DMS 273 (cell line): ENCODE results near the gene NPY2R.

Experiments
- DNase-seq: peaks from one replicate; lab custom pipeline; 2025; ENCODE audit not compliant: unreplicated experiment; lab: John Stamatoyannopoulos, UW

The NPY2R gene, protein sequence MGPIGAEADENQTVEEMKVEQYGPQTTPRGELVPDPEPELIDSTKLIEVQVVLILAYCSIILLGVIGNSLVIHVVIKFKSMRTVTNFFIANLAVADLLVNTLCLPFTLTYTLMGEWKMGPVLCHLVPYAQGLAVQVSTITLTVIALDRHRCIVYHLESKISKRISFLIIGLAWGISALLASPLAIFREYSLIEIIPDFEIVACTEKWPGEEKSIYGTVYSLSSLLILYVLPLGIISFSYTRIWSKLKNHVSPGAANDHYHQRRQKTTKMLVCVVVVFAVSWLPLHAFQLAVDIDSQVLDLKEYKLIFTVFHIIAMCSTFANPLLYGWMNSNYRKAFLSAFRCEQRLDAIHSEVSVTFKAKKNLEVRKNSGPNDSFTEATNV

DNA sequence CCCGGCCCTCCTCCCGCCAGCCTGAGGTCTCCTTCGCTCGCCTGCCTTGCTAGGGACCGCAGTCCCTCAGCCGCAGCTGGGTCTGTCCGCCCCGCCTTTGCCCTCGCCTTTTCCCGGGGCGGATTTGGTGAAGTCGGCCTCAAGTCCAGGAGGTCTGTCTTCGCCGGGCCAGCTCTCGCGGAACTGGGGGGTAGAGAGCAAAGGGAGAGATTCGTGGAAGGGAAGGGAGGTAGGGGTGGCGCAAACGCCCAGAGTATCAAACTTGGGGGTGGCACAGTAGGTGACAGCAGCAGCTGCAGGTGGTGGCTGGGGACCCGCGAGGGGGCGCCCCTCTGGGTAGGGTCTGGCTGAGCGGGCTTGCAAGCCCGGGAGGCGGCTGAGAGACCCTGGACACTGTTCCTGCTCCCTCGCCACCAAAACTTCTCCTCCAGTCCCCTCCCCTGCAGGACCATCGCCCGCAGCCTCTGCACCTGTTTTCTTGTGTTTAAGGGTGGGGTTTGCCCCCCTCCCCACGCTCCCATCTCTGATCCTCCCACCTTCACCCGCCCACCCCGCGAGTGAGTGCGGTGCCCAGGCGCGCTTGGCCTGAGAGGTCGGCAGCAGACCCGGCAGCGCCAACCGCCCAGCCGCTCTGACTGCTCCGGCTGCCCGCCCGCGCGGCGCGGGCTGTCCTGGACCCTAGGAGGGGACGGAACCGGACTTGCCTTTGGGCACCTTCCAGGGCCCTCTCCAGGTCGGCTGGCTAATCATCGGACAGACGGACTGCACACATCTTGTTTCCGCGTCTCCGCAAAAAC is at the start of gene NPY2R:
NPY2R (plus strand) TSS at position 379 of the 797 bp plus-strand sequence. CDS start 5,304 bp downstream, outside the sequence.
- no peak for DNase-seq

DNA sequence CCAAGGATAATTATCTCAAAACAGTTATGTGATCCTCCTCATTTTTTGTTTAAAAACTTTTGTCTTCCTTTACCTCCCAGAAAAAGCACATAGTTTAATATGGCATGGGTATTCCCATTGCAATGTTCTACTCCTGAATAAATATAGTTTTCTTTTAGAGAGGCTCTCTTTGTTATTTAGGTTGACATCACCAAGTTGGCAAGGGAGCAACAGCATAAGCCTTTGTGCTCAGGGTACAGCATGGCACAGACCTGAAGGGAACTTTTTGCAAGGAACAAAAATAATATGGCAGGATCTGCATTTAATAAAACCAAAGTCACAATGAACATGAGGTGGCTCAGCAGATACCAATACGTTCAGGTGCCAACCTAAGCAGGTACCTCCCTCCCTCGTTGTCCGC is 47.1 kb upstream of the NPY2R start:
- no peak for DNase-seq

DNA sequence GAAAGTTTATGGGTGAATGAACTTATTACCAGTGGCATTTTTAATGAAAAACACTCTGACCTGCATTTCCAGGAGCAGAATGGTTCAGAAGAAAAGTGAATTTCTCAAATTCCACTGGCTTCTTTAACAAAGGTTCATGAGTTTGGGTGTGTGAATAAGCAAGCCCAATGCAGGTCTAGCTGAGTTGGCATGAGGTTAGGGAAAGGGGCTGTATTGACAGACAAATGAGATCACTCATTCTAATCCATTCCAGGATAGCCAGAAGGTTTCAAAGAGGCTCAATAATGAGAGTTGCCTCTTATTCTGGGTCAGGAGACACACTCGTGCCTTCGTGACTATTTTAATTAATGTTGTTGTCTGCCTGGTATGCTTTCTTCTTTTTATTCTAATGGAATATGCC is 43.7 kb upstream of the NPY2R start:
- no peak for DNase-seq

DNA sequence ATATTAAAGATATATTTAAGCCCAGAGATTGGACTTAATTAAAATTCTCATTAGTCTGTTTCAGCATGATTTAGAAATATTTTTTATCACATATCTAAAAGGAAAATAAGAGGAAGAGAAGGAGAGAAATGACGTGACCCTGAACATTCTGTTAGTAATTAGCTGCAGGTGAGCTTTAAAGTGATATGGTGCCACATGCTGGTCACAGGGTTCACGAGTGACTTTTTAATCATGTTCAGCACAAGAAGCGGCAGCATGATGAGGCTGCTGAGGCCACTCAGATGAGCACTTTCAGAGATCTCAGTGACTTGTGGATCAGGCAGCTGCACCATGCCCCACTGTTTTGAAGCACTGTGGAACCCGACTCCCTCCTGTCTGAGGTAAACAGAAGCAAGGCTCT is 37.9 kb upstream of the NPY2R start:
- no peak for DNase-seq

DNA sequence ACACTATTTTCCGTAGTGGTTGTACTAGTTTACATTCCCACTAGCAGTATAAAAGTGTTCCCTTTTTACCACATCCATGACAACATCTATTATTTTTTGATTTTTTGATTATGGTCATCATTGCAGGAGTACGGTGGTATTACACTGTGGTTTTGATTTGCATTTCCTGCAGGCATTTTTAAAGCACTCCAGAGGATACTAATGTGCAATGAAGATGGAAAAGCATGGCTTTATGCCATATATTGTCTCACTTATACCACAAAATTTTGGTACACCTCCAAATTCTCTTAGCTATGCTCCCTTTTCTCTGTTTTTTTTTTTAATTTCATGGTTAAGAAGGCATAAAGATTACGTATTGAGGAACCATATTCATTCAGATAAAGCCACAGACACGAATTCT is 35.1 kb upstream of the NPY2R start:
- DNase-seq, result no peak

DNA sequence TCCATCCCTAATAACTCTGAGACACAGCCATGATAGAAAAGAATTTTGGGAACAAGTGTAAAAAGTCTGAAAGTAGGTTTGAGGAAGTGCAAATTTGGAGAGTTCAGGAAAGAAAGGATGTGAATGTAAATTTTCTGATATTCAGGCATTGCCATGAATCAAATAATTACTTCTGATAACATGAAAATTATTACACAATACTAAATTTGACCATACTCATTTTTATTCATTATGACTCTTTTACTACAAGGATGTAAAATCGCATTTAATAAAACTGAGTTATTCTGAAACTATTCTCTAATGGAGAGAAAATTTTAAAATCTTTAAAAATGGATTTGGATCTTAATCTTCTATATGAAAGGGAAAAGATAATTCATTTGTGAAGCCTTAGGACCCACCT is 33.8 kb upstream of the NPY2R start:
- no peak for DNase-seq

DNA sequence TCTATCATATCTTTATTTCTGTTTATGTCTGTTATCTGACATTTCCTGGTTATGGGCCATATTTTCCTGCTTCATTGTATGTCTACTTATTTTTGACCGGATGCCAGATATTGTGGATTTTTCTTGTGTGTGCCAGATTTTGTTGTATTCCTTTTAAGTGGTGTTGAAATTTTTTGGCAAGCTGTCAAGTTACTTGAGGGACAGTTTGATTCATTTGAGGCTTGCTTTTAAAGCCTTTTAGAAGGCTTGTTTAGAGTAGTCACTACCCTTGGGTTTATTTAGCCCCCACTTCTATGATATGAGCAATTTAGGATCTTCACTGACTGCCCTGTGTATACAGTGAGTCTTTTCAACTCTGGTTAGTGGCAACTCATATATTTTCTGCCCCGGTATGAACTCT is 29.2 kb upstream of the NPY2R start:
- no peak for DNase-seq

DNA sequence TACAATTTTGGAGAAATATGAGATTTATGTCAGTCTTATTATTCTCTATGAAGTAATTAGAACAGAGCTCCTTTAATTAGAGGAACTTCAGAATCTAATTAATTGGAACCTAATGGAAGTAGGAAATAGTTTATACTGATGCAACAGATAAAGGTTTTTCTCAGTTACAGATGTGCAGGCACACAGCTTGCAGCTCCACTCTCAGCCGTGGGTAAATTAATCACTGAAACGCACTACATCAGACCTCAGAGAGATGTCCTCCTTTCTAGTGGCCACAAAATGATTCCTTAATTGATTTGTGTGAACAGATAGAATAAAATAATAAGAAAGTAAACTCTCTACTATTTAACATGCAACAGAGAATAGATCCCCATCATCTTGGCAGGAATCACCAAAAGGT is 21.5 kb upstream of the NPY2R start:
- no peak for DNase-seq

DNA sequence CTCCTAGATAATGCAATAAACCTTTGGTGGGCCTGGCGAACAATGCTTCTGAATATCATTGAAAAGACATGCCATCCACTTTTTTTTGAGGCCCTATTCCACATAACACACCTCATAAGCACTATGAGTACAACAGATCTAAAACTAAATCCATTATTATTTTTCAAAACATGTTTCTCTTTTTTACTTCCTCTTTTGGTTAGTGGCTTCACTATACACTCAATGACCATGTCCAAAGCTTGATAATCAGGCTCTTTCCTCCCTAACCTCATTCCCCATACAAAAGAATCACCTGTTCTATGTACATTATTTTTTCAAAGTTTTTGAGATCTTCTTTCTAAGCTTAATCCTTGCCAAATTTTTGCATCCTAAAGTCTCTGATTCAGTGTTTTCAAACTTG is 20.4 kb upstream of the NPY2R start:
- no peak for DNase-seq

DNA sequence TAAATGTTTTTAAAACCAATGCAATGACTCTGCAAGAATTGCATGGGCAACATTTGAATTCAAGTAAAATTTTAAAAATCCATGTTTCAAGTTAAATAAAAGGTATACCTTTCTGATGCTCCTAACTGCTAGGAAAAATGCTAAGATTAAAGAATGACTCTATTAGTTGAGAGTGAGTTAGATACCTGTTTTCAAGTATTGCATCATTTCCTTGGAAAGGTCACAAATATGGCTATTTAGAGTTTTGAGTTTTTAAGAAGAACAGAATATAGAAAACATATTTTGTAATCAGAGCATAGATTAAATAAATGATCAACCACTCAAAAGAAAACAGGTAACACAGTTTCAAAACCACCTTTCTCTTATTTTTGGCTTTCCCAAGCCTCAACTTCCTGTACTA is 18.3 kb upstream of the NPY2R start:
- no peak for DNase-seq

DNA sequence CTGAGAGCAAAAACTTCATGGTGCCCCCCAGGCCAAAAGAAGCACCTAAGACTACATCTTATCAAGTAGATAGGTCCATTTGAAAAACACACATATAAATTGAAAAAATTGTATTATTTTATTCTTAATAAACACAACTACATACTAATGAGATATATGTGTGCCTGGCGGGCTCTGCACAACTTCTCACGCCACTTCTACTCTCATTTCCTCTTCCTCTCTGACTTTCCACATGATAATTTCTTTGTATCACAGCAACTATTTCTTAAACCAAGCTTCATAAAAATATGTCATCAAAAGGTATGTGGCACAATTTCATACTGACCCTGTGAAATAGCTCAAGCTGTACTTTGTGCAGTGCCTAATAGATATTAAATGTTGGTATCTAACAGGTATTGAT is 10.7 kb upstream of the NPY2R start:
- no peak for DNase-seq

DNA sequence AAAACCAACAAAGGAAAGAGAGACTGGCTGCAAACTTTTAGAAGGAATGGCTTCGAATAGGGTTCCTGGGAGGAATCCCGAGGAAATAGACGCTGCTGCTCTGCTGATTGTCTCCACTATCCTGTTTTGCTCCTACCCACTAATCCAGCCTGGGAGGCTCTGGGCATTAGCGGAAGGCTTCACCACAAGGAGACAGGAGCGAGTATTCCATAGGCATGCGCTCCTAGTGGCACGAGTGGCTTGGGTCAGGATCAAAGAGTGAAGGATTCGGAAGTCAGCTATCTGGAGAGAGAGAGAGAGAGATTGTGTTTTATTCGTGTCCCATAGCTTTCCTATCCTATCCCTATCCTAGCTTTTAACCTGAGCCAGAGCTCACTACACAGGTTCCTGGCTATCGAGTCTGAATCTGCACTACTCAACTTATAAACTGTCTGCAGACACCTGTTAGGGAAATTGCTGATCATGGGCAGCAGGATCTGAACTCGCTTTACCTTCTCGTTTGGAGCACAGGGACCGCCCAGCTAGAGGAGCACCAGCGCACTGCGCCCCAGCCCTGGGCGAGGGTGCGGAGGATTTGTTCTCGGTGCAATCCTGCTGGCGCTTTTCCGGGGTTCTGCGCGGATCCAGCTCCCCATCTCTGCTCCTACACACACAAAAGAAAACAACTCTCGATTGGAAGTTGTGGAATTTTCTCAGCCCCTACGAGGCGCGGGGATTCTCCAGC is 740 bp upstream of the NPY2R start:
- DNase-seq, result no peak

DNA sequence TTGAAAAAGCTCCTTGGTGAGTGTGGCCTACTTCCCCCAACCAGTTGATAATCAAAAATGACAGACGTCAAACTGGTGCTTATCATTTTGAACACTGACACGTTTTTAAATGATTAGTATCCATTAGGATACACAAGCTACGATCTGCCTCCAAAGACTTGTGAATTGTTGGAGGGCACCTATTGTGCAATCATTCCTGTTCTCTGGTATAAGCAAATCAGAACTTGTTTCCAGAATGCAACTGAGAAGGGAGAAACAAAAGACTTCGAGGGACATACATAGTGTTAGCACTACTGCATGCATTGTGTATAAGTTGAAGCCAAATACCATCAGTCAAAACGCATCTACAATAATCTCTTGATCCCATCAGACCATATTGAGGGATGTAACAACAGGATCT is 11.6 kb downstream of the NPY2R start:
- no peak for DNase-seq

DNA sequence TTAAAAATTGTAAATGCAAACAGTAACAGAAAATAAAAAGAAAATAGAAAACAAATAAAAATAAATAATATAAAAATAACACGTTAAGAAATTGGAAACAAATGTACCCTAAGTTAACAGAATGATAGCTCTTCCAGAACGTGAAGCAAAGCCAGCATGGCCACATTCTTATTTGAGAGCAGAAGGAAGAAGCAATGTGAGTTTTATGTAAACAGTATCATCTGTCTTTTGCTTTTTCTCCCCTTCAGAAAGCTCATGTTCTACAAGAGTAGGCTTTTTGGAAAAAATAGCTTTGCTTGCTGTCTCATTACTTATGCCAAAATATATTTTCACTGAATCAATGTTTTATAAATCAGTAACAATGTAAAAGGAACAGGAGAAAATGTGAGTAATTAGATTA is 18.7 kb downstream of the NPY2R start:
- DNase-seq, result no peak

DNA sequence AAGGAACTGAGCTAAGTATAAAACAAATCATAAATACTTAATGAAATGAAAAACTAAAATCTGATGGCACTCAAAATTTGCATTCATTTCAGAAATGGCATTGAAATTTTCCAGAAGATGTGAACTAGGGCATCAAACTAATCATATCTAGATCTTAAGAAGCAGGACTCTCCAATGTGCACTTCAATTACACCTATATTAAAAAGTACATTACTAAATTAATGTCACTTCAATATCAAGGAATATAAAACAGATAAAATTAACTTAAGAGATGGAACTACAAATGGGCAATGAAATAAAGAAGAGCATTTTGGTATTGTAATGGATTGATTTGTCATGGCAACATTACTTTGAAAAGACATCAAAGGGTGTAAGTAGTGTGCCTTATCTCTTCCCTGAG is 20.3 kb downstream of the NPY2R start:
- no peak for DNase-seq

DNA sequence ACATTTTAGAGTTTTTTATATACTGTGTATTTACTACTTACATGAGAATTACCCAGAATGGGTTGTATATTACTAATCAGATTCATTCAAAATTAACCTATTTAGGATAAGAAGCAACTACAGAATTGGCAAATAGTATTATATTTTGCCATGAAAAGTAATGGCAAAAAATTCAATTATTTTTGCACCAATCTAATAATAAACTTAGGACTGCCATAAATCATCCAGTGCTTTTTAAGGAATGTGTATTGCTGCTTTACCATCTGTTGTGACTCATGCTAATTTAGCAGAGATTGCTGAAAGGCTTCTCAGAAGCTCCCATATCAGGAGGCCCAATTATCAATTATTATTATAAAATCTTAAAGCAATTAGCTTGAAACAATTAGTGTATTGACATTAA is 24.0 kb downstream of the NPY2R start:
- no peak for DNase-seq

DNA sequence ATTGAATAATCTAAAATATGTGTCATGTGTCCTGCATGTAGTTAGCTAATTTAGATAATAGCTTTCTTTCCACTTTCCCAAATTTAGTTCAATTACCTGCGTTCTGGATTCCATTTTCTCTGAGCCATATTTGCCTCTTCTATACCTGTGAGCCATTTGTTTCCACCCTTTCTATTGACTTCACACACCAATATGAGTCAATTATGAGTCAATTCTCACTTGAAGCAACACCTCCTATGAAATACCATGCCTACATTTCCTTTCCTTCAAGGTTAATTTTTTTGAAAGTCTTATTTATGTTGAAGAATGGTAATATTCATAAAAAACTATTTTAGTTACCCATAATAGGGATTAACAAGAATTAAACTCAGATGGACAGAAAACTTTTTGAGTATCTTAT is 25.8 kb downstream of the NPY2R start:
- DNase-seq, result no peak

DNA sequence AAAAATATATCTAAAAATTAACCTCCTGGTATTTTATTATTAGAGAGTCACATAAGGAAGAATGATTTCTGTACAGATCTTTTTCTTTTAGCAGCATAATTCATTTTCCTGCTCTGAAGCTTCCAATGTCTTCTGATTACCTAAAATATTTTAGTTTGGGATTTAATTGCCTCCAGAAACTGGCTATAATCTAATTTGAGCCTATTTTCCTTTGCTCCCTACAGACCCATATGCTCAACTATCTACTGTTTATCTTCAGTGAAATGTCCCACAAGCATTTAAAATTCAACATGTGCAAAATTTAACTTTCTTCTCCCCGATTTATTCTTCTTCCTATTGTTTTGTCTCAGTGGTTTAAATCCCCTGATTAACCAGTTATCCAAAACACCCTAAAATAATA is 29.1 kb downstream of the NPY2R start:
- no peak for DNase-seq

DNA sequence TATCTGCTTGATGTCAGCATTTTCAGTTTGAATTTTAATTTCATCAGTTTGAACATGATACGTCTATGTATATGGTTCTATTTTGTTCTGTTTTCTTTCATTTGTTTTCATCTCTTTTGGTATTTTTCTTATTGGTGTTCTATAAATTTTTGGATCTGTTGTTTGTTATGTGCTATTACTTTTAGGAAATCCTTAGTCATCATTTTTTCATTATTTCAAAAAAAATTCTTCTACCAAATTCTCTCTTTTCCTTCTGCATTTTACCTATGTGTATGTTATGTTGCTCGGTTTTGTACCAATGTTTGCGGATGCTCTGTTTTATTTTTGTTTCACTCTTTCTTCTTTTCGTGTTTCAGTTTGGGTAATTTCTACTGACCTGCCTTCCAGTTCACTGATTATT is 32.8 kb downstream of the NPY2R start:
- no peak for DNase-seq

DNA sequence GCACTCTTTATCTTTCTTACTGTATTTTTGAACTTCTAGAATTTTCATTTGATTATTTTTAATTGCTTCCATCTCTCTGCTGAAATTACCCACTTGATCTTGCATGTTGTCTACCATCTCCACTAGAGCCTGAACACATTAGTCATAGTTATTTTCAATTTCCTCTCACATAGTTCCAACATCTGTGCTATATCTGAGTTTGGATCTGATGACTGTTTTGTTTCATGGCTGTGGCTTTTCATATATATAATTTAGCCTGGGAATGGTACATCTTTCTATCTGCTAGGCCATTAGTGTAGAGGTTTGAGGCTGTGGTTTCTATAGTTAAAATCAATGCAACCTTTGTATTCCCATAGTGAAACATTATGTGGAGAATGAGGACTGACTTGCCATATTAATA is 33.2 kb downstream of the NPY2R start:
- no peak for DNase-seq

DNA sequence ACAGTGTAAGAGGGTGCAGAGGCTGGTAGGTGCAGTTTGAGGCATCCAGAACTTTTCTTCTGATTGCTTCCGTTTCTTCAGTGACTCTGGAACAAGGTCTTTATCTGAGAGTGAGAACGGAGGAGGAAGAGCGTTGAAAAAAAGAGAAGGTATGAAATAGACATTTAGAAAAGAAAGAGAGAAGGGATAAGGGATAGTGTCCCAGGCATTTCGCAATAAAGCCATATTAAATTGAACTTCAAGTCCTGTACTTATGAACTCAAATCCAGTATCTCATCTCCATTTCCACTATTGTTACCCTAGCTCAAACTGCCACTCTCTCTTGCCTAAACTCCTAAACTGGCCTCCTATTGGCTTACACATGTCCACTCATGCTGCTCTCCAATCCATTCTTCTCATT is 36.7 kb downstream of the NPY2R start:
- DNase-seq, result no peak
